GM19467 (cell line): ENCODE measurements around the gene NHP2.

ENCODE experiments used
- ATAC-seq: cut with Tn5 transposase; IDR thresholded peaks from one replicate; pipeline ENCODE4 v1.9.1; 2021; ENCODE audit warnings: mild to moderate bottlenecking, moderate library complexity; ENCODE audit not compliant: unreplicated experiment

The NHP2 gene

DNA sequence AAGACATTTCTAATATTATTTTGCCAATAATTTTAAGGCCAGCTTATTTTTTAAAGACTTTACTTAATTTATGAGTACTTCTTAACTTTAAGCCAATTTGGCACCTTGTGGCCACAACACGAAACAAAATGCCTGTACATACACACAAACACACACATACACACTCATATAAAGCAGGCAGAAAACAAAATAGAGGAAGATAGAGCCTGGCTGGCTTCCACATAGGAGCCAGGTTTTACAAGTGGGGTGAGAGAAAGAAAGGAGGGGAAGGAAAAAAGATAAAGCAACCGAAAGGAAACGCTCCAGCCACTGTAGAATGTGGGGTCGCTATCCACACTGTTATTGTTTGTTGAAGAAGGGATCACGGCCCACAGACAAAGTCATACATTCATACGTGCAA, 23.1 kb upstream of the NHP2 start:
- no peak for ATAC-seq

DNA sequence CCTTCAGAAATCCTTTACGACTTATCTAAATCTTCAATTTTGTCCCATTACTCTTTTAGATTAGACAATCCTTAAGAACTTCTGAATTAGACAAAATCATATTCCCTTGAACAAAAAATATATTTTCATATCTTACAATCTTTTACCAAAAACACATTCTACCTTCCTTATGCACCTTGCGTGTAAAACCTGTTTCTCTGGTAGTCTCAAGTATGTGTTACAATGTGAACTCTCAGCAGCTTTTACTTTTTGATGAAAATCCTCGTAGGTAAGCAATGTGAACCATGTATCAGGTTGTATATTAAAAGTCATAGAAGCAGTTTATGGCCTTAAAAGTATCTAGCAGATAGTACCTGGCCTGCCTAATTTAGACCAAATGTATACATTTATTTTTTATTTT, 20.8 kb upstream of the NHP2 start:
- no peak for ATAC-seq

GRCh38 chr5:178170455-178170854, 16.8 kb upstream of the NHP2 start:
- no peak for ATAC-seq

GRCh38 chr5:178165581-178165980, 11.9 kb upstream of the NHP2 start:
- no peak for ATAC-seq

GRCh38 chr5:178163772-178164735, 10.4 kb upstream of the NHP2 start:
- peak; percentile 89 for ATAC-seq

DNA sequence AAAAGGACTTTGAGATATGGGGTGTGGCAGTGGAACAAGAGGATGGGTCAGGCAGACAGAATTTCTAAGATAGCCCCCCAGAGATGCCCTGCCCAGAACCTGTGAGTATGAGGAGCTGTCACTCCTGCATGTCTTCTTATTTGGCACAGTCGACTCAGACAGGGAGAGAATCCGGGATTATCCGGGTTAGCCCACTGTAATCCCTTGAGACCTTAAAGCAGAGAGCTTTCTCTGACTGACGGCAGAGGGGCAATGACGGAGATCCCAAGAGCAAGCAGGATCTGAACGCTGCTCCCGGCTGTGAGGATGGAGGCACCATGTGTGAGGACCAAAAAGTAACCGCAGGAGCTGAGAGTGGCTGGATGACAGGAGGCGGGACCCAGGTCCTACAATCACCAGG, 8.8 kb upstream of the NHP2 start:
- ATAC-seq: no peak

DNA sequence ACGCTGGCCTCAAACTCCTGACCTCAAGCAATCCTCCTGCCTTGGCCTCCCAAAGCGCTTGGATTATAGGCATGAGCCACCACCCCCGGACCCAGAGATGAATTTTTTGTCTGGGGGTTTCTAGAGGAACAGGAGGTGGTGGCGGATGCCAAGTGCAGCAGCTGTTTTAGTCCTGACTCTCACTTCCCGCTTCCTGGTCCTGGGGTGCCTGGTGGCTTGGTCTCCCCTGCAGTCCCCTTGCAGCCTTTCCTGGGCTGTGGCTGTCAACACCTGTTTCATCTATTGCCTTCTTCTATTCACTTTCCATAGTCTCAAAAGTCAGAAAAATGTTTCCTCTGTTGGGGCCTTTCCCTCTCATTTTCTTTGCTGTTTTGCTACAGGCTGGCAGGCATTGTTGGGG, 6.5 kb upstream of the NHP2 start:
- no peak for ATAC-seq

- no peak for ATAC-seq
Observed at GRCh38 chr5:178155065-178155464, 1.4 kb upstream of the NHP2 start.

- no peak for ATAC-seq
Observed at GRCh38 chr5:178152491-178153444, 917 bp downstream of the NHP2 start.

GRCh38 chr5:178150977-178151734, 2.5 kb downstream of the NHP2 start:
- no peak for ATAC-seq

- ATAC-seq: no peak
Observed at GRCh38 chr5:178149199-178149932, 4.3 kb downstream of the NHP2 start.

GRCh38 chr5:178147406-178147805, 6.3 kb downstream of the NHP2 start:
- ATAC-seq: no peak

GRCh38 chr5:178145965-178146820, 7.5 kb downstream of the NHP2 start:
- peak; percentile 69 for ATAC-seq

DNA sequence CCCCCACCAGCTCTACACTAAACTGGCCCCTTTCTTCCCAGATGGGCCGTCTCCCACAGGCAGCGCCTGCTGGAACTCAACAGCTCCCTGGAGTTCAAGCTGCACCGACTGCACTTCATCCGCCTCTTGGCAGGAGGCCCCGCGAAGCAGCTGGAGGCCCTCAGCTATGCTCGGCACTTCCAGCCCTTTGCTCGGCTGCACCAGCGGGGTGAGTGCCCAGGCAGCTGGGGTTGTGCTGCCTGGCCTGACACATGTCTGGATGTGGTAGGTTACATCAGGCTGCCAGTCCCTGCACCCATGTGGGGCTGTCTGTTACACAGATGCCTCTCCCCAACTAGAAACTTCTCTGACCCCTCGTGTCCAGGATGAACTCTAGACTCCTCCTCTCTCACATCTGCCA, 9.8 kb downstream of the NHP2 start:
- ATAC-seq: no peak

GRCh38 chr5:178143246-178143645, 10.4 kb downstream of the NHP2 start:
- no peak for ATAC-seq

DNA sequence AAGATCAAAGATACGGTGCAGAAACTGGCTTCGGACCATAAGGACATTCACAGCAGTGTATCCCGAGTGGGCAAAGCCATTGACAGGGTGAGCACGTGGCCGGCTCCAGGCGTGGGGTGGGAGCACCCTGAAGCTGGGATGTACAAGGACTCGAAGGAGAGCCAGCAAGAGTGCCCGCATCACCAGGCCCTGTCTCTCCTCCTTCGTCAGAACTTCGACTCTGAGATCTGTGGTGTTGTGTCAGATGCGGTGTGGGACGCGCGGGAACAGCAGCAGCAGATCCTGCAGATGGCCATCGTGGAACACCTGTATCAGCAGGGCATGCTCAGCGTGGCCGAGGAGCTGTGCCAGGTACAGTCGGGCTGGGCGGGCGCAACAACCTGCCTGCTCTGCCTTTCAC, 11.0 kb downstream of the NHP2 start:
- no peak for ATAC-seq

GRCh38 chr5:178141550-178141949, 12.1 kb downstream of the NHP2 start:
- ATAC-seq: no peak

GRCh38 chr5:178137991-178138390, 15.7 kb downstream of the NHP2 start:
- ATAC-seq: no peak

DNA sequence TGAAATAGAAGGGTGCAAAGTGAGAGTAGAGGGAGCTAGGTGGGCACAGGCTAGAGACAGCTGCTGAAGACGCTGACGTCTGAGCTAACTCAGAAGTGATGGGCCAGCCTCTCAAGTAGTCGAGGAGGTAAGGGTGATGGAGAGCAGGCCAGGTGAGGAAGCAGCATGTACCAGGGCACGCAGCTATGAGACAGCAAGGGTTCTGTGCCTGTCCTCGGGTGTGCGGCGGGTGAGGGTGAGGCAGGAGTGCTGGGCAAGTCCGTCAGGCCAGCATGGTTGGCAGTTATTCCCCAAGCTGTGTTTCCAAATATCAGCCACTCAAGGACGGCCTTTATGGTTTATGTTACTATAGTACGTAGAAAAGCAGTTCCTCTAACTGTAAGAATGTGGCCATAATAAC, 16.7 kb downstream of the NHP2 start:
- ATAC-seq: no peak
